K562 (cell line): ENCODE results near the gene PI4KA. TPM values are rescaled to one million over a fixed set of nuclear protein-coding genes. Genes with fewer than 3 reads are reported as not detected.

Source experiments
- ELK1 ChIP-seq: sonication (generic); formaldehyde crosslinking; IDR thresholded peaks from 2 replicates; pipeline ENCODE4 v1.8.1; 2022; ENCODE audit warnings: missing genetic modification reagents
- GABPB2 ChIP-seq: fragments of 250-450 bp; sonication (Bioruptor Pico); conservative IDR thresholded peaks from 2 replicates; pipeline ENCODE4 v1.5.1; 2021; ENCODE audit warnings: mild to moderate bottlenecking
- MCM2 ChIP-seq: fragments of 450-650 bp; IDR thresholded peaks from 2 replicates; pipeline ENCODE4 v1.6.1; 2017; ENCODE audit warnings: low read depth, mild to moderate bottlenecking
- MECOM ChIP-seq: fragments of 250-450 bp; sonication (Bioruptor Pico); IDR thresholded peaks from 2 replicates; pipeline ENCODE4 v1.8.0; 2022; ENCODE audit warnings: inconsistent platforms
- MYNN ChIP-seq, 2 experiments: sonication (generic); formaldehyde crosslinking in 1 of 2; IDR thresholded peaks; 2 replicates each; pipeline versions ENCODE4 v1.5.0 to v1.6.1; 2016 to 2020; ENCODE audit warnings: antibody characterized with exemption in 1 of 2, missing genetic modification reagents in 1 of 2
- SRSF1 ChIP-seq: fragments of 200-400 bp; formaldehyde crosslinking; IDR thresholded peaks from 2 replicates; pipeline ENCODE4 v1.6.1; 2017; ENCODE audit warnings: mild to moderate bottlenecking, low read depth, low read length, moderate library complexity
- ZNF551 ChIP-seq: fragments of 250-450 bp; sonication (Bioruptor Pico); IDR thresholded peaks from 2 replicates; pipeline ENCODE4 v1.5.0; 2021; ENCODE audit warnings: mild to moderate bottlenecking, moderate library complexity
- polyA plus RNA-seq, 8 experiments: library from polyadenylated mRNA; depleted of rRNA in 4 of 8; stranded (reverse) in 5 of 8; unstranded in 3 of 8; fragments of >200 nt; fragmentation: Nextera tagmentation in 2 of 8; fragmentation: Illumina TruSeq in 1 of 8; extraction: Ambion mirVana in 2 of 8; extraction: Trizol in 1 of 8; gene quantifications; 2 replicates each; pipeline versions ENCODE4 v1.2.1 to v1.2.3, GENCODE V29; 2011 to 2014; ENCODE audit warnings: inconsistent platforms in 1 of 8, missing spikeins in 1 of 8
- total RNA-seq, 7 experiments: library from RNA; depleted of rRNA in 6 of 7; stranded (reverse); fragments of >200 nt in 6 of 7; fragmentation: Illumina TruSeq in 2 of 7; extraction: Trizol in 2 of 7; gene quantifications; 2 replicates each; pipeline versions ENCODE4 v1.2.1 to v1.2.3, GENCODE V29; 2011 to 2021; ENCODE audit warnings: low replicate concordance in 1 of 7
- TF ChIP-seq, protein P1 (sequence below), 2 experiments: fragments of 450-650 bp; formaldehyde crosslinking in 1 of 2; IDR thresholded peaks; 2 replicates each; pipeline versions ENCODE4 v1.4.0 to v1.6.1; 2014 to 2020; ENCODE audit warnings: mild to moderate bottlenecking in 2 of 2, borderline replicate concordance in 1 of 2, low read depth in 1 of 2

PI4KA gene
- total and polyA plus RNA-seq, 9 of the 15 experiments (the other 6 are each of a cell fraction or from before 2014, with no cell fraction given): 7.3 to 187 (median 84.7) TPM

DNA sequence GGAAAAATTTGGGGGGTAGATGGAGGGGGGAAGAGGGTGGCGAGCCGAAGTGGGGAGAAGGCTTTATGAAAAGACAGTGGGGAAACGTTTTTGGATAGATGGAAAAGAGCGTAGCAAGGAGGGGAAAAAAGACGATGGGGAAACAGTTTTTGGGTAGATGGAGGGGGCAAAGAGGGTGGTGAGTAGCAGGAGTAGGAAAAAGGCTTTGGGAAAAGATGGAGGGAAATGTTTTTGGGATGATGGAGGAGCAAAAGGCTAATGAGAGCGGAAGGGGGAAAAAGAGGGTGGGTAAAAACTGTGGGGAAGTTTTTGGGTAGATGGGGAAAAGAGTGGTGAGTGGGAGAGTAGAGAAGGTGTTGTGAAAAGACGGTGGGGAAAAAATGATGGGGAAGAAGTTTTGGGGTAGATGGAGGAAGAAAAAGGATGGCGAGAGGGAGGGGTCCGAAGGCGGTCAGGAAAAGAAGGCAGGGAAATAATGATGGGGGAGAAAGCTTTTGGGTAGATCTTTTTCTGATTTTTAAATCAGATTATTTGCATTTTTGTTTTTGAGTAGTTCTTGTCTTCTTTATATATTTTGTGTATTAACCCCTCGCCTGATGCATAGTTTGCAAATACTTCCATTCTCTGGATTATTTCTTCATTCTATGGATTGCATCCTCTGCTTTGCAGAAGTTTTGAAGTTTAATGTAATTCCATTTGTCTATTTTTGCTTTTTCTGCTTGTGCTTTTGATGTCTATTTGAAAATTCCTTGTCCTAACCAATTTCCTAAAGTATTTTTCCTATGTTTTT, 200.0 kb downstream of the PI4KA start (continued):
- TF ChIP-seq, protein P1, sequence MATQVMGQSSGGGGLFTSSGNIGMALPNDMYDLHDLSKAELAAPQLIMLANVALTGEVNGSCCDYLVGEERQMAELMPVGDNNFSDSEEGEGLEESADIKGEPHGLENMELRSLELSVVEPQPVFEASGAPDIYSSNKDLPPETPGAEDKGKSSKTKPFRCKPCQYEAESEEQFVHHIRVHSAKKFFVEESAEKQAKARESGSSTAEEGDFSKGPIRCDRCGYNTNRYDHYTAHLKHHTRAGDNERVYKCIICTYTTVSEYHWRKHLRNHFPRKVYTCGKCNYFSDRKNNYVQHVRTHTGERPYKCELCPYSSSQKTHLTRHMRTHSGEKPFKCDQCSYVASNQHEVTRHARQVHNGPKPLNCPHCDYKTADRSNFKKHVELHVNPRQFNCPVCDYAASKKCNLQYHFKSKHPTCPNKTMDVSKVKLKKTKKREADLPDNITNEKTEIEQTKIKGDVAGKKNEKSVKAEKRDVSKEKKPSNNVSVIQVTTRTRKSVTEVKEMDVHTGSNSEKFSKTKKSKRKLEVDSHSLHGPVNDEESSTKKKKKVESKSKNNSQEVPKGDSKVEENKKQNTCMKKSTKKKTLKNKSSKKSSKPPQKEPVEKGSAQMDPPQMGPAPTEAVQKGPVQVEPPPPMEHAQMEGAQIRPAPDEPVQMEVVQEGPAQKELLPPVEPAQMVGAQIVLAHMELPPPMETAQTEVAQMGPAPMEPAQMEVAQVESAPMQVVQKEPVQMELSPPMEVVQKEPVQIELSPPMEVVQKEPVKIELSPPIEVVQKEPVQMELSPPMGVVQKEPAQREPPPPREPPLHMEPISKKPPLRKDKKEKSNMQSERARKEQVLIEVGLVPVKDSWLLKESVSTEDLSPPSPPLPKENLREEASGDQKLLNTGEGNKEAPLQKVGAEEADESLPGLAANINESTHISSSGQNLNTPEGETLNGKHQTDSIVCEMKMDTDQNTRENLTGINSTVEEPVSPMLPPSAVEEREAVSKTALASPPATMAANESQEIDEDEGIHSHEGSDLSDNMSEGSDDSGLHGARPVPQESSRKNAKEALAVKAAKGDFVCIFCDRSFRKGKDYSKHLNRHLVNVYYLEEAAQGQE (IDR thresholded peaks at IDR 0.05; ENCODE audit: borderline replicate concordance): no peak
- TF ChIP-seq, protein P1 (CRISPR knock-in tag; IDR thresholded peaks at IDR 0.05; ENCODE audit: low read depth): no peak
- TF ChIP-seq ZNF551 (CRISPR knock-in tag) (no peak; the same call in 1 of the 2 replicates), ELK1 (CRISPR knock-in tag) (no peak), MCM2 (no peak), MYNN (IDR thresholded peaks at IDR 0.05) (no peak), MYNN (CRISPR knock-in tag; IDR thresholded peaks at IDR 0.05) (no peak), SRSF1 (no peak), MECOM (CRISPR knock-in tag) (no peak), GABPB2 (no peak)
